ENCODE results near the gene GPSM3.
"Not testable (repeated sequence)": the region's sequence is repeated elsewhere in the genome, so short reads cannot be mapped to it uniquely, and the experiment has no call there.

The GPSM3 gene

GRCh38 chr6:32202186-32202585 lies 9.7 kb upstream of the GPSM3 start:
- no peak for DNase-seq (ENCODE audit: low read depth)

GRCh38 chr6:32200711-32201475 lies 8.4 kb upstream of the GPSM3 start:
- no peak for DNase-seq (ENCODE audit: low read depth)

- DNase-seq (ENCODE audit: low read depth) = no peak
Measured at GRCh38 chr6:32198866-32199265, 6.4 kb upstream of the GPSM3 start.

- no peak for DNase-seq (ENCODE audit: low read depth)
Measured at GRCh38 chr6:32198345-32198696, 5.9 kb upstream of the GPSM3 start.

- DNase-seq (ENCODE audit: low read depth) = no peak
Measured at GRCh38 chr6:32196682-32197616, 4.5 kb upstream of the GPSM3 start.

GRCh38 chr6:32195902-32196681 lies 3.6 kb upstream of the GPSM3 start:
- no peak for DNase-seq (ENCODE audit: low read depth)

- peak; percentile 100 for DNase-seq (ENCODE audit: low read depth)
Measured at GRCh38 chr6:32195652-32195901, 3.1 kb upstream of the GPSM3 start.

GRCh38 chr6:32194825-32195651 lies 2.6 kb upstream of the GPSM3 start:
- no peak for DNase-seq (ENCODE audit: low read depth)

- no peak for DNase-seq (ENCODE audit: low read depth)
Measured at GRCh38 chr6:32194388-32194787, 1.9 kb upstream of the GPSM3 start.

- not testable (repeated sequence) for DNase-seq (ENCODE audit: low read depth)
Measured at GRCh38 chr6:32193096-32193495, 653 bp upstream of the GPSM3 start.

GRCh38 chr6:32191696-32192607 lies 491 bp downstream of the GPSM3 start:
- no peak for DNase-seq (ENCODE audit: low read depth)

GRCh38 chr6:32190911-32191677 lies 1.3 kb downstream of the GPSM3 start:
- no peak for DNase-seq (ENCODE audit: low read depth)

- peak; percentile 72 for DNase-seq (ENCODE audit: low read depth)
Measured at GRCh38 chr6:32190054-32190851, 2.2 kb downstream of the GPSM3 start, which contains the start of gene PBX2. TSS of gene PBX2 (minus strand) at chr6:32190202. CDS start at chr6:32189915, 287 bp downstream.

- DNase-seq (ENCODE audit: low read depth) = no peak
Measured at GRCh38 chr6:32189742-32190053, 2.7 kb downstream of the GPSM3 start.

GRCh38 chr6:32189069-32189741 lies 3.2 kb downstream of the GPSM3 start:
- no peak for DNase-seq (ENCODE audit: low read depth)

- DNase-seq (ENCODE audit: low read depth) = no peak
Measured at GRCh38 chr6:32188381-32189068, 3.9 kb downstream of the GPSM3 start.

- DNase-seq (ENCODE audit: low read depth) = not testable (repeated sequence)
Measured at GRCh38 chr6:32187725-32188380, 4.6 kb downstream of the GPSM3 start.

Data from activated T-helper 1 cell treated with Interleukin-2 at 50 U/mL for 16 hours (primary cell).